GM12878 (cell line): Measurements from ENCODE around the gene LAMB4. TPM values are rescaled to one million over a fixed set of nuclear protein-coding genes. Genes with fewer than 3 reads are reported as not detected.

Experiments used
- FOS ChIP-seq: IDR thresholded peaks from 3 replicates; pipeline ENCODE4 v1.6.1; 2011; ENCODE audit warnings: borderline replicate concordance; ENCODE audit not compliant: insufficient read length; ENCODE audit errors: extremely low read depth
- MTA3 ChIP-seq: IDR thresholded peaks from 2 replicates; pipeline ENCODE4 v1.6.1; 2012; ENCODE audit warnings: low read length, inconsistent platforms, borderline replicate concordance
- NR2C2 ChIP-seq: IDR thresholded peaks from 2 replicates; pipeline ENCODE4 v1.6.1; 2011; ENCODE audit warnings: borderline replicate concordance, low read depth; ENCODE audit not compliant: control insufficient read depth, insufficient read length
- NRF1 ChIP-seq: conservative IDR thresholded peaks from 2 replicates; pipeline ENCODE4 v1.6.1; 2011; ENCODE audit warnings: mild to moderate bottlenecking, low read depth, low read length, improper control_type of control experiment
- polyA plus RNA-seq, 11 experiments: library from polyadenylated mRNA; depleted of rRNA in 4 of 11; unstranded in 6 of 11; stranded (reverse) in 5 of 11; fragments of >200 nt; fragmentation: Nextera tagmentation in 4 of 11; fragmentation: Illumina TruSeq in 1 of 11; extraction: Ambion mirVana in 4 of 11; extraction: Trizol in 1 of 11; gene quantifications; 1 replicate in 1 of 11; 2 replicates in 10 of 11; pipeline versions ENCODE4 v1.2.1 to v1.2.3, GENCODE V29; 2011 to 2016; ENCODE audit warnings: inconsistent platforms in 2 of 11, missing spikeins in 2 of 11, low read depth in 1 of 11
- total RNA-seq, 4 experiments: library from RNA; depleted of rRNA in 3 of 4; stranded (reverse); fragments of >200 nt in 3 of 4; fragmentation: Illumina TruSeq in 1 of 4; extraction: Trizol in 1 of 4; gene quantifications; 2 replicates each; pipeline versions ENCODE4 v1.2.1 to v1.2.3, GENCODE V29; 2013 to 2021
- TF ChIP-seq, protein P1 (sequence below): IDR thresholded peaks from 2 replicates; pipeline ENCODE4 v1.6.1; 2012; ENCODE audit warnings: low read depth, low read length, improper control_type of control experiment
- TF ChIP-seq, protein P2 (sequence below): IDR thresholded peaks from 2 replicates; pipeline ENCODE4 v1.6.1; 2012; ENCODE audit warnings: improper control_type of control experiment, low read depth, low read length; ENCODE audit not compliant: insufficient replicate concordance
- TF ChIP-seq, protein P3 (sequence below): fragments of 450-650 bp; formaldehyde crosslinking; IDR thresholded peaks from 2 replicates; pipeline ENCODE4 v1.4.0; 2022; ENCODE audit warnings: mild to moderate bottlenecking, moderate library complexity

LAMB4 gene
- total and polyA plus RNA-seq, 10 of the 15 experiments (the other 5 are each of a cell fraction or from before 2014, with no cell fraction given), result 0.04 to 0.06 TPM; not detected in 8

DNA sequence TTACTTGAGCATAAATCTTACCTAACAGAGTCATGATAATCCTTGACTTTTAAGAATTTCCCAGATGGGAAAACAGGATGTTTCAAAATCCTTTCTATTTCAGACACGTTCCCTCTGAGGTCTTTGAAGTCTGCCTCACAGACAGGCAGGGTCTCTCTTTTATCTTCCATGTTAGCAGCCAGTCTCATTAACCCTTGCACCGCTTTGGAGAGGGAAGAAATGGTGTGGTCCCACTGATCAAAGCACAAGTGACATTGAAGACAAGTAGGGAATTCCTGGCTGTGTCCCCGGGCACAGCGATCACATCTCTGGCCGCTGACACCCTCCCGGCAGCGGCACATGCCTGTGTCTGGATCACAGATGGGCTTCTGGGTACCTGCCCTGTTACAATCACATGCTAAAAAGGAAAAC is 74.5 kb downstream of the LAMB4 start (continued):
- TF ChIP-seq, protein P1, sequence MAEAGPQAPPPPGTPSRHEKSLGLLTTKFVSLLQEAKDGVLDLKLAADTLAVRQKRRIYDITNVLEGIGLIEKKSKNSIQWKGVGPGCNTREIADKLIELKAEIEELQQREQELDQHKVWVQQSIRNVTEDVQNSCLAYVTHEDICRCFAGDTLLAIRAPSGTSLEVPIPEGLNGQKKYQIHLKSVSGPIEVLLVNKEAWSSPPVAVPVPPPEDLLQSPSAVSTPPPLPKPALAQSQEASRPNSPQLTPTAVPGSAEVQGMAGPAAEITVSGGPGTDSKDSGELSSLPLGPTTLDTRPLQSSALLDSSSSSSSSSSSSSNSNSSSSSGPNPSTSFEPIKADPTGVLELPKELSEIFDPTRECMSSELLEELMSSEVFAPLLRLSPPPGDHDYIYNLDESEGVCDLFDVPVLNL, result no peak
- TF ChIP-seq, protein P2, sequence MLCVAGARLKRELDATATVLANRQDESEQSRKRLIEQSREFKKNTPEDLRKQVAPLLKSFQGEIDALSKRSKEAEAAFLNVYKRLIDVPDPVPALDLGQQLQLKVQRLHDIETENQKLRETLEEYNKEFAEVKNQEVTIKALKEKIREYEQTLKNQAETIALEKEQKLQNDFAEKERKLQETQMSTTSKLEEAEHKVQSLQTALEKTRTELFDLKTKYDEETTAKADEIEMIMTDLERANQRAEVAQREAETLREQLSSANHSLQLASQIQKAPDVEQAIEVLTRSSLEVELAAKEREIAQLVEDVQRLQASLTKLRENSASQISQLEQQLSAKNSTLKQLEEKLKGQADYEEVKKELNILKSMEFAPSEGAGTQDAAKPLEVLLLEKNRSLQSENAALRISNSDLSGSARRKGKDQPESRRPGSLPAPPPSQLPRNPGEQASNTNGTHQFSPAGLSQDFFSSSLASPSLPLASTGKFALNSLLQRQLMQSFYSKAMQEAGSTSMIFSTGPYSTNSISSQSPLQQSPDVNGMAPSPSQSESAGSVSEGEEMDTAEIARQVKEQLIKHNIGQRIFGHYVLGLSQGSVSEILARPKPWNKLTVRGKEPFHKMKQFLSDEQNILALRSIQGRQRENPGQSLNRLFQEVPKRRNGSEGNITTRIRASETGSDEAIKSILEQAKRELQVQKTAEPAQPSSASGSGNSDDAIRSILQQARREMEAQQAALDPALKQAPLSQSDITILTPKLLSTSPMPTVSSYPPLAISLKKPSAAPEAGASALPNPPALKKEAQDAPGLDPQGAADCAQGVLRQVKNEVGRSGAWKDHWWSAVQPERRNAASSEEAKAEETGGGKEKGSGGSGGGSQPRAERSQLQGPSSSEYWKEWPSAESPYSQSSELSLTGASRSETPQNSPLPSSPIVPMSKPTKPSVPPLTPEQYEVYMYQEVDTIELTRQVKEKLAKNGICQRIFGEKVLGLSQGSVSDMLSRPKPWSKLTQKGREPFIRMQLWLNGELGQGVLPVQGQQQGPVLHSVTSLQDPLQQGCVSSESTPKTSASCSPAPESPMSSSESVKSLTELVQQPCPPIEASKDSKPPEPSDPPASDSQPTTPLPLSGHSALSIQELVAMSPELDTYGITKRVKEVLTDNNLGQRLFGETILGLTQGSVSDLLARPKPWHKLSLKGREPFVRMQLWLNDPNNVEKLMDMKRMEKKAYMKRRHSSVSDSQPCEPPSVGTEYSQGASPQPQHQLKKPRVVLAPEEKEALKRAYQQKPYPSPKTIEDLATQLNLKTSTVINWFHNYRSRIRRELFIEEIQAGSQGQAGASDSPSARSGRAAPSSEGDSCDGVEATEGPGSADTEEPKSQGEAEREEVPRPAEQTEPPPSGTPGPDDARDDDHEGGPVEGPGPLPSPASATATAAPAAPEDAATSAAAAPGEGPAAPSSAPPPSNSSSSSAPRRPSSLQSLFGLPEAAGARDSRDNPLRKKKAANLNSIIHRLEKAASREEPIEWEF, result no peak
- TF ChIP-seq NR2C2 (no peak), MTA3 (no peak), FOS (no peak), NRF1 (no peak)
- TF ChIP-seq, protein P3, sequence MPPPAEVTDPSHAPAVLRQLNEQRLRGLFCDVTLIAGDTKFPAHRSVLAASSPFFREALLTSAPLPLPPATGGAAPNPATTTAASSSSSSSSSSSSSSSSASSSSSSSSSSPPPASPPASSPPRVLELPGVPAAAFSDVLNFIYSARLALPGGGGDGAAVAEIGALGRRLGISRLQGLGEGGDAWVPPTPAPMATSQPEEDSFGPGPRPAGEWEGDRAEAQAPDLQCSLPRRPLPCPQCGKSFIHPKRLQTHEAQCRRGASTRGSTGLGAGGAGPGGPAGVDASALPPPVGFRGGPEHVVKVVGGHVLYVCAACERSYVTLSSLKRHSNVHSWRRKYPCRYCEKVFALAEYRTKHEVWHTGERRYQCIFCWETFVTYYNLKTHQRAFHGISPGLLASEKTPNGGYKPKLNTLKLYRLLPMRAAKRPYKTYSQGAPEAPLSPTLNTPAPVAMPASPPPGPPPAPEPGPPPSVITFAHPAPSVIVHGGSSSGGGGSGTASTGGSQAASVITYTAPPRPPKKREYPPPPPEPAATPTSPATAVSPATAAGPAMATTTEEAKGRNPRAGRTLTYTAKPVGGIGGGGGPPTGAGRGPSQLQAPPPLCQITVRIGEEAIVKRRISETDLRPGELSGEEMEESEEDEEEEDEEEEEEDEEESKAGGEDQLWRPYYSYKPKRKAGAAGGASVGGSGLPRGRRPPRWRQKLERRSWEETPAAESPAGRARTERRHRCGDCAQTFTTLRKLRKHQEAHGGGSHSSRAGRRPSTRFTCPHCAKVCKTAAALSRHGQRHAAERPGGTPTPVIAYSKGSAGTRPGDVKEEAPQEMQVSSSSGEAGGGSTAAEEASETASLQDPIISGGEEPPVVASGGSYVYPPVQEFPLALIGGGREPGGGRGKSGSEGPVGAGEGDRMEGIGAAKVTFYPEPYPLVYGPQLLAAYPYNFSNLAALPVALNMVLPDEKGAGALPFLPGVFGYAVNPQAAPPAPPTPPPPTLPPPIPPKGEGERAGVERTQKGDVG (CRISPR knock-in tag), result no peak
